Measurements from ENCODE around the gene KRT16.
"Not testable (repeated sequence)": the region's sequence is repeated elsewhere in the genome, so short reads cannot be mapped to it uniquely, and the experiment has no call there.

The KRT16 gene

GRCh38 chr17:41615454-41615853 is 2.9 kb upstream of the KRT16 start:
- no peak overlapping the region for H3K27ac ChIP-seq
- TF ChIP-seq ZFX (IDR thresholded peaks at IDR 0.05) (no peak), CTCF (conservative IDR thresholded peaks at IDR 0.05) (no peak)

- H3K27ac ChIP-seq, result not testable (repeated sequence)
These were observed 2.2 kb upstream of the KRT16 start for GRCh38 chr17:41614767-41615166.

- H3K27ac ChIP-seq, result no peak overlapping the region
- TF ChIP-seq ZFX (IDR thresholded peaks at IDR 0.05), result no peak
- TF ChIP-seq CTCF (conservative IDR thresholded peaks at IDR 0.05), result no peak
These were observed 1.5 kb upstream of the KRT16 start for GRCh38 chr17:41614098-41614497.

GRCh38 chr17:41613277-41614082 is 913 bp upstream of the KRT16 start:
- no peak for TF ChIP-seq CTCF (conservative IDR thresholded peaks at IDR 0.05)
- TF ChIP-seq ZFX (IDR thresholded peaks at IDR 0.05), result no peak

GRCh38 chr17:41610965-41611640 is 1.5 kb downstream of the KRT16 start:
- H3K27ac ChIP-seq, result no peak overlapping the region
- no peak for TF ChIP-seq ZFX (IDR thresholded peaks at IDR 0.05)
- TF ChIP-seq CTCF (conservative IDR thresholded peaks at IDR 0.05), result no peak

More at GRCh38 chr17:41613277-41614082, 913 bp upstream of the KRT16 start:
- no peak overlapping the region for H3K27ac ChIP-seq

- not testable (repeated sequence) for H3K27ac ChIP-seq
These were observed 2.5 kb downstream of the KRT16 start for GRCh38 chr17:41610061-41610517.

- H3K27ac ChIP-seq, result not testable (repeated sequence)
These were observed 5.6 kb downstream of the KRT16 start for GRCh38 chr17:41606930-41607329.

- peak overlapping the region; percentile 66 for H3K27ac ChIP-seq
- no peak for TF ChIP-seq ZFX (IDR thresholded peaks at IDR 0.05)
- no peak for TF ChIP-seq CTCF (conservative IDR thresholded peaks at IDR 0.05)
These were observed 10.0 kb downstream of the KRT16 start for GRCh38 chr17:41602524-41602923.

- TF ChIP-seq CTCF (conservative IDR thresholded peaks at IDR 0.05) (no peak), ZFX (IDR thresholded peaks at IDR 0.05) (no peak)
- H3K27ac ChIP-seq, result peak overlapping the region; percentile 82
These were observed 12.2 kb downstream of the KRT16 start for GRCh38 chr17:41600318-41600717.
